Measurements from ENCODE around the gene HS2ST1.

HS2ST1 gene

DNA sequence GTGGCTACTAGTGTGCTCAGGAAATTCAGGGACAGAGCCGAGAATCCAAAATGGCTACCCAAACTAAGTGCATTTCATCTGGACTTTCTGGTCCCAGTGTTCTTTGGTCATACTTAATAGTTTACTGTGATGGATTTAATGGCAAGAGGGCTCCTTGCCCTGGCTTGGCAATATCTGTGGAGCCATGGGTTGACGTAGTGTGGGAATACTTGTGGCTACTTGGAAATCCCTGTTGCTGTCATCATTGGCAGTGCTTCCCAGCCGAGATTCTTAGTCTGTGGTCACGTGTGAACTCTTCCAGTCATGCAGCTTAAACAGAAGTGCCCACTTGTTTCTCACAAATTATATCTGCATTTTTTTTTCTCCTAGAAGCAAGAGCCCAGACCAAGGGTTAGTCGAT lies 198.9 kb downstream of the HS2ST1 start:
- no peak overlapping the region for H3K9ac ChIP-seq (ENCODE audit: low read depth in 1 of 2, low read length in 2 of 2)
- H3K27ac ChIP-seq (ENCODE audit: low read depth, low read length), result no peak overlapping the region
- no peaks in the 10 kb centered on the region for H3K4me1 ChIP-seq (ENCODE audit: control insufficient read depth in 1 of 2, insufficient read depth in 2 of 2, low read length in 2 of 2)
- no peaks in the 10 kb centered on the region for H3K36me3 ChIP-seq (ENCODE audit: control insufficient read depth in 1 of 2, insufficient read depth in 2 of 2, low read length in 2 of 2)
- no peaks in the 10 kb centered on the region for H3K27me3 ChIP-seq (ENCODE audit: control insufficient read depth in 1 of 2, insufficient read depth in 2 of 2, low read length in 2 of 2)
- H3K9me3 ChIP-seq (ENCODE audit: control insufficient read depth in 1 of 2, low read length in 2 of 2), result no peaks in the 10 kb centered on the region
- no peak overlapping the region for H3K4me3 ChIP-seq (ENCODE audit: low read depth in 1 of 2, low read length in 2 of 2)

DNA sequence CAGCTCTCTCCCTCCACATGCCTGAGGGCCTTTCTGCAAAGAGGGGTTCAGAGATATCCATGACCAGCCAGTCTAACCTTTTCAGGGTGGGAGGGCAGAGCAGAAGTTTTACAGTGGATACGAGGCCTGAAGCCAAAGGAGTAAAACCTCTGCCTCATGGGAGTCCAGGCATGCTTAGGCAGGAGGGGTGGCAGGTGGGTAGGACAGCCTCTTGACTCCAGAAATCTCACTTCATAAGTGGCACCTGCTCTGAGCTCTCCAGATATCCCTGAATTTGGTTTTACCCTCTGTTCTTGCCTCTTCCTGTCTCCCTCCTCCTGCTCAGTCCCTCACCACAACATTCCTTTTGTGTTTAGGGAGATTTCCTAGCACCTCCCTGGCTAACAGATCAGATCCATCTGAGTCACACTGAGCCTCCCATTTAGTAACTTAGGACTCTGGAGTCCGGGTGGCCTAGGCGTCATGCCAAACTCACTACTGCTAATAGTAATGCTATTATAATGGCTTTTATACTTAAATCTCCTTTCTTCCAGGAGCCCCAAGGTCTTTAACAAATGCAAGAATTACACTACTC lies 201.0 kb downstream of the HS2ST1 start:
- H3K36me3 ChIP-seq (ENCODE audit: control insufficient read depth in 1 of 2, insufficient read depth in 2 of 2, low read length in 2 of 2), result no peaks in the 10 kb centered on the region
- no peaks in the 10 kb centered on the region for H3K27me3 ChIP-seq (ENCODE audit: control insufficient read depth in 1 of 2, insufficient read depth in 2 of 2, low read length in 2 of 2)
- no peaks in the 10 kb centered on the region for H3K4me1 ChIP-seq (ENCODE audit: control insufficient read depth in 1 of 2, insufficient read depth in 2 of 2, low read length in 2 of 2)
- H3K4me3 ChIP-seq (ENCODE audit: low read depth in 1 of 2, low read length in 2 of 2), result no peak overlapping the region
- H3K9me3 ChIP-seq (ENCODE audit: control insufficient read depth in 1 of 2, low read length in 2 of 2), result no peaks in the 10 kb centered on the region
- no peak overlapping the region for H3K9ac ChIP-seq (ENCODE audit: low read depth in 1 of 2, low read length in 2 of 2)
- H3K27ac ChIP-seq (ENCODE audit: low read depth, low read length), result no peak overlapping the region

DNA sequence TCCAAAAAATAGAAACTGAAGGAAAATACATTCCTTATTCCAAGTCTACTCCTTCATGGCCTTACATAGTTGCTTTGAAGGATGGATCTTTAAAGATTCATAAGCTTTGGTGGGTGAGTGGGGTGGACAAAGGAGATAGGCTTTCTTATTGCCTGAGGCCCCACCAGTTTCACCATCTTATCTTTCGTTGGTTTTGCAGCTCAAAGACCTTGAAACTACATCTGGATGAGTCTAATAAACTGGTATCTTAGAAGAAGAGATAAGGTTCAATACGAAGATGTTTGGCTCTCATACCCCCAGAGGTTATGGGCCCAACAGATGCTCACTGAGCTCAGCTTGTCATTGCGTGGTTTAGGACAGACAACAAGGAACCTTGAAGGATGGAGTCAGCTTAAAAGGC lies 201.5 kb downstream of the HS2ST1 start:
- Histone ChIP-seq H3K9ac (ENCODE audit: low read depth in 1 of 2, low read length in 2 of 2) (no peak overlapping the region), H3K36me3 (ENCODE audit: control insufficient read depth in 1 of 2, insufficient read depth in 2 of 2, low read length in 2 of 2) (no peaks in the 10 kb centered on the region), H3K27ac (ENCODE audit: low read depth, low read length) (no peak overlapping the region), H3K27me3 (ENCODE audit: control insufficient read depth in 1 of 2, insufficient read depth in 2 of 2, low read length in 2 of 2) (no peaks in the 10 kb centered on the region), H3K9me3 (ENCODE audit: control insufficient read depth in 1 of 2, low read length in 2 of 2) (no peaks in the 10 kb centered on the region), H3K4me1 (ENCODE audit: control insufficient read depth in 1 of 2, insufficient read depth in 2 of 2, low read length in 2 of 2) (no peaks in the 10 kb centered on the region), H3K4me3 (ENCODE audit: low read depth in 1 of 2, low read length in 2 of 2) (no peak overlapping the region)

DNA sequence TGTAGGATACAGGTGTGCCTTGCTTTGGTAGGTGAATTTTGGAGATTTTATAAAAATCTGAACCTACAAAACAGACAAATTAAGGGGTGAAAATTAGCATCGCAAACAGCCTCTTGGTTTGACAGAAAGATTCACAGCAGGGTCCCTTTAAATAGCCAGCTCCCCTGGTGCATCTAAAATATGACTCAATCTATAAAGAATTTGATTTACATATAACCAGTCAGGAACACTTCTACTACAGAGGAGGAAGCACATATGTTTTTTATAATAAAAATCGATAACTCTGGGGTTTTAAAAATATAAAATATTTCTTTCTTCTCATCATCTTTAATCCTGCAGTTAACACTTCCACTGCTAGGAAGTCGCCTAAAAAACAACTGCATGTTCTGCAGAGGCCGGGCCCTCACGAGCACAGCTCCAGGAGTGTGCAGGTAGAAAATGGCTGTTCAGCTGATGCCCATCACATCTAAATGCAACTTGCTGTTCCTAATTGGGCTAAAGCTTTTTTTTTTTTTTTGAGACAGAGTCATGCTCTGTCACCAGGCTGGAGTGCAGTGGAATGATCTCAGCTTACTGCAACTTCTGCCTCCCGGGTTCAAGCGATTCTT lies 203.4 kb downstream of the HS2ST1 start:
- H3K9ac ChIP-seq (ENCODE audit: low read depth in 1 of 2, low read length in 2 of 2), result no peak overlapping the region
- no peaks in the 10 kb centered on the region for H3K27me3 ChIP-seq (ENCODE audit: control insufficient read depth in 1 of 2, insufficient read depth in 2 of 2, low read length in 2 of 2)
- H3K4me3 ChIP-seq (ENCODE audit: low read depth in 1 of 2, low read length in 2 of 2), result no peak overlapping the region
- no peaks in the 10 kb centered on the region for H3K36me3 ChIP-seq (ENCODE audit: control insufficient read depth in 1 of 2, insufficient read depth in 2 of 2, low read length in 2 of 2)
- H3K4me1 ChIP-seq (ENCODE audit: control insufficient read depth in 1 of 2, insufficient read depth in 2 of 2, low read length in 2 of 2), result no peaks in the 10 kb centered on the region
- H3K27ac ChIP-seq (ENCODE audit: low read depth, low read length), result no peak overlapping the region
- H3K9me3 ChIP-seq (ENCODE audit: control insufficient read depth in 1 of 2, low read length in 2 of 2), result no peaks in the 10 kb centered on the region

DNA sequence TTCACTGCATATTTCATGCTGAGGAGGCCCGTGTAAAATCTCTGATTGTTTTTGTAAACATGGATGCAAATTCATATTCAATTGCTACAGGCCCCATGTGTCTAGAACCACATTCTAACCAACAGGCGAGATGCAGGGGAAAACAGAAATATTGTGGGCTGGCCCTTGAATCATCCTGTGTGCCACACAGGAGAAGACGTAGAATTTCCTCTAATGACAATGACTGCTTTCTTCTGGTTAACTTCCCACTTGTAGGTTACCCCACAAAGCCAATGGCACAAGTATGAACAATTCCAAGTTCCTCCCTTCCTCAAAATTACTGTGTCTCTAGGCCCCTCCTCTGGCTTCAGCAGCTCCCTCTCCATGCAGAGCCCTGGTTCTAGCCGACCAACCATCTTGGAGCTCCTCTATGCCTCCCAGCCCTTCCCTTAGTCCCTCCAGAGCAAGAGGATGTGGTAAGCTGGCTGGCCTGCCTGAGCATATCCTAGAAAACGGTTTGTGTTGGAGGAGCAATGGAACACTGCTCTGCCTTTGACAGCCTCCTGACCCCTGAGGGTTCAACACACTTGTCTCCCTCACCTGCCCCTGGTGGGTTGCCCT lies 205.2 kb downstream of the HS2ST1 start:
- Histone ChIP-seq H3K9ac (ENCODE audit: low read depth in 1 of 2, low read length in 2 of 2) (no peak overlapping the region), H3K27me3 (ENCODE audit: control insufficient read depth in 1 of 2, insufficient read depth in 2 of 2, low read length in 2 of 2) (no peaks in the 10 kb centered on the region), H3K9me3 (ENCODE audit: control insufficient read depth in 1 of 2, low read length in 2 of 2) (no peaks in the 10 kb centered on the region), H3K4me3 (ENCODE audit: low read depth in 1 of 2, low read length in 2 of 2) (no peak overlapping the region), H3K36me3 (ENCODE audit: control insufficient read depth in 1 of 2, insufficient read depth in 2 of 2, low read length in 2 of 2) (no peaks in the 10 kb centered on the region), H3K27ac (ENCODE audit: low read depth, low read length) (no peak overlapping the region), H3K4me1 (ENCODE audit: control insufficient read depth in 1 of 2, insufficient read depth in 2 of 2, low read length in 2 of 2) (no peaks in the 10 kb centered on the region)

DNA sequence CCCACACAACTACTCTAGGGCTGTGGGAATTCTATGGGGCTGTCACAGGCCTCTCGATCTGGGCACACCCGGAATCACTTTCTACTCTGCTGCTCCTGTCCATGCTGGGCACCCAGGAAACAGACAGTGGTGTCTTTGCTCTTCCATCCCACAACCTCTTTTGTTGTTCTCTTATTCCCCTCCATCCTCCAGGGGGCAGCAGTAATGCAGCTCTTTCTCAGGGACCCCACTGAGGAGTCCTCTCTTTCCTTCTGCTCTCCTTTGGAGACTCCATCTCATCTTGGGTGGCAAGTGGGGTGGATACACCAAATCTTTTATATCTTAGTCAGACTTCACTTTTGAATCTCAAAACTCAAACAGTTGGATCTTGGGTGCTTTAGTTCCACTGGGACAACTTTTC lies 206.3 kb downstream of the HS2ST1 start:
- no peak overlapping the region for H3K27ac ChIP-seq (ENCODE audit: low read depth, low read length)
- no peak overlapping the region for H3K4me3 ChIP-seq (ENCODE audit: low read depth in 1 of 2, low read length in 2 of 2)
- no peaks in the 10 kb centered on the region for H3K4me1 ChIP-seq (ENCODE audit: control insufficient read depth in 1 of 2, insufficient read depth in 2 of 2, low read length in 2 of 2)
- no peaks in the 10 kb centered on the region for H3K9me3 ChIP-seq (ENCODE audit: control insufficient read depth in 1 of 2, low read length in 2 of 2)
- no peaks in the 10 kb centered on the region for H3K27me3 ChIP-seq (ENCODE audit: control insufficient read depth in 1 of 2, insufficient read depth in 2 of 2, low read length in 2 of 2)
- no peak overlapping the region for H3K9ac ChIP-seq (ENCODE audit: low read depth in 1 of 2, low read length in 2 of 2)
- H3K36me3 ChIP-seq (ENCODE audit: control insufficient read depth in 1 of 2, insufficient read depth in 2 of 2, low read length in 2 of 2), result no peaks in the 10 kb centered on the region

DNA sequence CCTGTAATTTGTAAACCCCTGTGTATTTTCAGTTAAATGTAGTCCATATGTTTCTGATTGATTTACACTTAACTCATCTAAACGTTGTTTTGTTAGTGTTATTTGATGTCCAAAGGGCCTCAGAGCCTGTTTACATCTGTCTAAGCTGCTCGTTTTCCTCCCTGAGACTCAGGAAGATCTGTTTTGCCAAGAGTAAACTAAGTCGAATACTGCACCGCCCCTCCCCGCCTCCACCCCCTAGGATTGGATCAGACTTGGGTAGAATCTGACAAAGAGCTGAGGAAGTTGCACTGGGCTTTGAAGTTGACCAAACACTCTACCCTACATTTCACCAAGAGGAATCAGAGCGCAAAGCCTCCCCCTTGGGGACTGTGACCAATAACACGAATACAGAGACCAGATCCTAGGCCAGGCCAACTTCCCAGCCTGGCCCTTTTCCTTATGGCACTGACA lies 207.3 kb downstream of the HS2ST1 start:
- no peaks in the 10 kb centered on the region for H3K27me3 ChIP-seq (ENCODE audit: control insufficient read depth in 1 of 2, insufficient read depth in 2 of 2, low read length in 2 of 2)
- no peaks in the 10 kb centered on the region for H3K36me3 ChIP-seq (ENCODE audit: control insufficient read depth in 1 of 2, insufficient read depth in 2 of 2, low read length in 2 of 2)
- no peaks in the 10 kb centered on the region for H3K4me1 ChIP-seq (ENCODE audit: control insufficient read depth in 1 of 2, insufficient read depth in 2 of 2, low read length in 2 of 2)
- no peak overlapping the region for H3K27ac ChIP-seq (ENCODE audit: low read depth, low read length)
- H3K9ac ChIP-seq (ENCODE audit: low read depth in 1 of 2, low read length in 2 of 2), result no peak overlapping the region
- H3K4me3 ChIP-seq (ENCODE audit: low read depth in 1 of 2, low read length in 2 of 2), result no peak overlapping the region
- no peaks in the 10 kb centered on the region for H3K9me3 ChIP-seq (ENCODE audit: control insufficient read depth in 1 of 2, low read length in 2 of 2)

DNA sequence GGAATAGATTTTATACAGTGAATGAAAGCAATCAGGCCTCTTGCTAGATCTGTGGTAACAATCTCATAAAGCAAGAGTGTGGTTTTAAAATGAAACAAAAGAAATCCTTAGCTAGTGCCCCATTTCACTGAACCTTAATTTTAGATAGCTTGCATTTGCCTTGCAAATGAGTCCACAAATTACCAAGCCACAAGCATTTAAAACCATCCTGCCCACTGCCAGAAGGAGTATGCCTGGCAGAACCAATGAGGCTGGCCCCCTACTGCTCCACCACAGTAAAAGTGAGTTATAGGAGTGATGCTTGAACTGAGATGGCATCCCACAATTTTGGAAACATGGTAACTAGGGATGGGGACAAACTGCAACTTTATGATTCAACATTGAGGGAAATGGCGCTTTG lies 207.8 kb downstream of the HS2ST1 start:
- no peak overlapping the region for H3K27ac ChIP-seq (ENCODE audit: low read depth, low read length)
- no peaks in the 10 kb centered on the region for H3K4me1 ChIP-seq (ENCODE audit: control insufficient read depth in 1 of 2, insufficient read depth in 2 of 2, low read length in 2 of 2)
- H3K9me3 ChIP-seq (ENCODE audit: control insufficient read depth in 1 of 2, low read length in 2 of 2), result no peaks in the 10 kb centered on the region
- no peak overlapping the region for H3K9ac ChIP-seq (ENCODE audit: low read depth in 1 of 2, low read length in 2 of 2)
- no peak overlapping the region for H3K4me3 ChIP-seq (ENCODE audit: low read depth in 1 of 2, low read length in 2 of 2)
- no peaks in the 10 kb centered on the region for H3K27me3 ChIP-seq (ENCODE audit: control insufficient read depth in 1 of 2, insufficient read depth in 2 of 2, low read length in 2 of 2)
- H3K36me3 ChIP-seq (ENCODE audit: control insufficient read depth in 1 of 2, insufficient read depth in 2 of 2, low read length in 2 of 2), result no peaks in the 10 kb centered on the region

DNA sequence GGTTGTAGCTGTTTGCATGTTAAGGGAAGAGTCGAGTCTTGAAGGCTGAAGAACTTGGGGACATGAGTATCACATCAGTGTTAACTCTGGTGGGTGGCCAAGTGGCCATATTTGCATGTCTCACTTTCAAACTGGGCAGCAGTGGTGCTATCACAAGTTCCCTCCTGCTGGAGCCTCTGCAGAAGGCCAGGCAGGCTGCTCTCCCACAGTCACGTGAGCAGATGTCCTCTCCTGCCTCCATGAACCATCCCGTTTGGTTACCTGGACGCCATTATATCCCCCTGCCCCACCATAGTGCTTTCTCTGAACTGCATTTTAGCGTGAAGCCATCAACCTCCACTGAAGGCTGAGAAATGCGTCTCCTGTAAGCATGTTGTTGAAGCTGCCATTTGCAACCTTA lies 209.2 kb downstream of the HS2ST1 start:
- H3K36me3 ChIP-seq (ENCODE audit: control insufficient read depth in 1 of 2, insufficient read depth in 2 of 2, low read length in 2 of 2), result no peaks in the 10 kb centered on the region
- H3K4me1 ChIP-seq (ENCODE audit: control insufficient read depth in 1 of 2, insufficient read depth in 2 of 2, low read length in 2 of 2), result no peaks in the 10 kb centered on the region
- no peaks in the 10 kb centered on the region for H3K27me3 ChIP-seq (ENCODE audit: control insufficient read depth in 1 of 2, insufficient read depth in 2 of 2, low read length in 2 of 2)
- H3K4me3 ChIP-seq (ENCODE audit: low read depth in 1 of 2, low read length in 2 of 2), result no peak overlapping the region
- no peaks in the 10 kb centered on the region for H3K9me3 ChIP-seq (ENCODE audit: control insufficient read depth in 1 of 2, low read length in 2 of 2)
- H3K27ac ChIP-seq (ENCODE audit: low read depth, low read length), result no peak overlapping the region
- H3K9ac ChIP-seq (ENCODE audit: low read depth in 1 of 2, low read length in 2 of 2), result no peak overlapping the region

DNA sequence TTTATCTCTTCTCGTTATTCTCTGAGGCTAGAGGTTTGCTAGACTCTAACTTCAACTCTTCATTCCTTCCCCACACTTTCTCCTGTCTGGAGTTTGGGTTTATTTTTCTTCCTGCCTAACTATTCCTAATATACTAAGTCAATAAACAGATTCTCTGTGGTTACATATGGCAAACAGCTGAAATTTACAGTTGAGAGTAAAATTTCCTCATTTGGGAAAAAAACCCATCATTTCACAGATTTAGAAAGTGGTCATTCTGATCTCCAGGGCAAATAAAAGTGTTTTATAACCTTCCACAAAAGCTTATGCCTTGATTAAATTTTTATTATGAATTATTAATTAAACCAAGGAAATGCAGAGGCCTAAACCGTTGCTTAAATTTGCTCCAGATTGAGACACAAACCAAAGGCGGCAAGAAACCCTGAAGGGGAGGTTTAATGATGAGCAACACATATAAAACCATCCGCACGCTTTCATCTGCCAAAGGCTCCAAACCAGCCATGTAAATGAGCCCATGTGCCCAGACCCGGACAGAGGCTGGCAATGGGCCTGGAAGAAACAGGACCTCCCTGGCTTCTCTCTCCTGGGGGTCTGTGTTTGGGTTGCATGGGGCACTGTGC lies 212.6 kb downstream of the HS2ST1 start:
- H3K36me3 ChIP-seq (ENCODE audit: control insufficient read depth in 1 of 2, insufficient read depth in 2 of 2, low read length in 2 of 2), result no peaks in the 10 kb centered on the region
- H3K4me3 ChIP-seq (ENCODE audit: low read depth in 1 of 2, low read length in 2 of 2), result no peak overlapping the region
- no peaks in the 10 kb centered on the region for H3K9me3 ChIP-seq (ENCODE audit: control insufficient read depth in 1 of 2, low read length in 2 of 2)
- peaks cover 0 to 3% of the 10 kb centered on the region in 2 donors for H3K4me1 ChIP-seq (ENCODE audit: control insufficient read depth in 1 of 2, insufficient read depth in 2 of 2, low read length in 2 of 2)
- no peak overlapping the region for H3K27ac ChIP-seq (ENCODE audit: low read depth, low read length)
- H3K27me3 ChIP-seq (ENCODE audit: control insufficient read depth in 1 of 2, insufficient read depth in 2 of 2, low read length in 2 of 2), result no peaks in the 10 kb centered on the region
- H3K9ac ChIP-seq (ENCODE audit: low read depth in 1 of 2, low read length in 2 of 2), result no peak overlapping the region

All from duodenal mucosa (tissue), 2 donors.